GM18520 (cell line): ENCODE data around the gene POLR1H.

Experiments
- ATAC-seq: cut with Tn5 transposase; IDR thresholded peaks from one replicate; pipeline ENCODE4 v1.9.1; 2021; ENCODE audit not compliant: unreplicated experiment

Gene POLR1H

GRCh38 chr6:30093951-30094661 lies 33.0 kb downstream of the POLR1H start:
- no peak for ATAC-seq

GRCh38 chr6:30096829-30097228 lies 35.8 kb downstream of the POLR1H start:
- no peak for ATAC-seq

- ATAC-seq: no peak
Observed at GRCh38 chr6:30097902-30098768, 37.1 kb downstream of the POLR1H start.

GRCh38 chr6:30100154-30100553 lies 39.1 kb downstream of the POLR1H start:
- no peak for ATAC-seq

- ATAC-seq: no peak
Observed at GRCh38 chr6:30100585-30101443, 39.7 kb downstream of the POLR1H start.

- ATAC-seq: no peak
Observed at GRCh38 chr6:30101444-30102413, 40.7 kb downstream of the POLR1H start.

- ATAC-seq: no peak
Observed at GRCh38 chr6:30102414-30102969, 41.4 kb downstream of the POLR1H start.

GRCh38 chr6:30102970-30103871 lies 42.2 kb downstream of the POLR1H start:
- no peak for ATAC-seq

GRCh38 chr6:30103872-30104179 lies 42.8 kb downstream of the POLR1H start:
- ATAC-seq: no peak

GRCh38 chr6:30104661-30105060 lies 43.6 kb downstream of the POLR1H start:
- no peak for ATAC-seq

- no peak for ATAC-seq
Observed at GRCh38 chr6:30111266-30111856, 50.3 kb downstream of the POLR1H start.

GRCh38 chr6:30112402-30112994 lies 51.4 kb downstream of the POLR1H start:
- ATAC-seq: no peak

- peak; percentile 87 for ATAC-seq
Observed at GRCh38 chr6:30113003-30113759, 52.1 kb downstream of the POLR1H start, which contains the start of gene TRIM31. Gene TRIM31, minus strand, starts transcription at chr6:30113090. Its CDS starts 285 bp downstream, at chr6:30112805.

GRCh38 chr6:30113841-30114240 lies 52.8 kb downstream of the POLR1H start:
- no peak for ATAC-seq
